Loucy (cell line): ENCODE data around the gene GABRG3.

Experiments used
- H2AFZ ChIP-seq: fragments of 200-600 bp; sonication (generic); 2 replicates; pipeline ENCODE4 v1.6.0; 2016; ENCODE audit warnings: antibody characterized with exemption, mild to moderate bottlenecking, low read length, moderate library complexity
- H3F3A ChIP-seq: fragments of 200-600 bp; 2 replicates; pipeline ENCODE4 v1.6.0; 2016; ENCODE audit warnings: antibody characterized with exemption, low read depth, mild to moderate bottlenecking
- H3K27me3 ChIP-seq: fragments of 200-600 bp; sonication (generic); 2 replicates; pipeline ENCODE4 v1.6.1; 2014; ENCODE audit warnings: low read length, mild to moderate bottlenecking; ENCODE audit not compliant: insufficient read depth, poor library complexity, severe bottlenecking
- H3K36me3 ChIP-seq: fragments of 200-600 bp; sonication (generic); 2 replicates; pipeline ENCODE4 v1.6.1; 2016; ENCODE audit warnings: low read length; ENCODE audit not compliant: insufficient read depth
- H3K4me1 ChIP-seq: fragments of 200-600 bp; sonication (generic); 2 replicates; pipeline ENCODE4 v1.5.1; 2014; ENCODE audit warnings: low read length, mild to moderate bottlenecking; ENCODE audit not compliant: insufficient read depth, poor library complexity, severe bottlenecking
- H3K4me2 ChIP-seq: fragments of 200-600 bp; sonication (generic); 2 replicates; pipeline ENCODE4 v1.6.0; 2014; ENCODE audit warnings: antibody characterized with exemption, low read length, low read depth, mild to moderate bottlenecking; ENCODE audit not compliant: poor library complexity, severe bottlenecking
- H3K4me3 ChIP-seq: fragments of 200-600 bp; sonication (generic); 2 replicates; pipeline ENCODE4 v1.5.1; 2014; ENCODE audit warnings: low read length, mild to moderate bottlenecking, mixed read lengths; ENCODE audit not compliant: poor library complexity, severe bottlenecking
- H3K79me2 ChIP-seq: fragments of 200-600 bp; sonication (generic); 2 replicates; pipeline ENCODE4 v1.6.1; 2014; ENCODE audit warnings: low read length; ENCODE audit not compliant: insufficient read depth
- H3K9ac ChIP-seq: fragments of 200-600 bp; sonication (generic); 2 replicates; pipeline ENCODE4 v1.6.0; 2014; ENCODE audit warnings: mild to moderate bottlenecking, low read depth, low read length, moderate library complexity; ENCODE audit not compliant: poor library complexity, severe bottlenecking
- H3K9me2 ChIP-seq: fragments of 200-600 bp; sonication (generic); replicated peaks from 2 replicates; pipeline ENCODE4 v1.6.1; 2016; ENCODE audit warnings: low read depth, low read length, mixed read lengths
- H3K9me3 ChIP-seq: fragments of 200-600 bp; sonication (generic); 2 replicates; pipeline ENCODE4 v1.6.1; 2014; ENCODE audit warnings: mild to moderate bottlenecking, antibody characterized with exemption, low read length, low read depth; ENCODE audit not compliant: insufficient read depth
- H4K20me1 ChIP-seq: fragments of 200-600 bp; sonication (generic); 2 replicates; pipeline ENCODE4 v1.6.0; 2014; ENCODE audit warnings: antibody characterized with exemption, low read length, mild to moderate bottlenecking; ENCODE audit not compliant: insufficient read depth, poor library complexity, severe bottlenecking
- CTCF ChIP-seq: fragments of 200-600 bp; sonication (generic); conservative IDR thresholded peaks from 2 replicates; pipeline ENCODE4 v1.5.1; 2014; ENCODE audit warnings: mild to moderate bottlenecking, antibody characterized with exemption, low read length
- EZH2phosphoT487 ChIP-seq: fragments of 200-600 bp; IDR thresholded peaks from 2 replicates; pipeline ENCODE4 v1.6.1; 2018; ENCODE audit warnings: antibody characterized with exemption, mild to moderate bottlenecking, moderate library complexity, borderline replicate concordance

GABRG3 gene

DNA sequence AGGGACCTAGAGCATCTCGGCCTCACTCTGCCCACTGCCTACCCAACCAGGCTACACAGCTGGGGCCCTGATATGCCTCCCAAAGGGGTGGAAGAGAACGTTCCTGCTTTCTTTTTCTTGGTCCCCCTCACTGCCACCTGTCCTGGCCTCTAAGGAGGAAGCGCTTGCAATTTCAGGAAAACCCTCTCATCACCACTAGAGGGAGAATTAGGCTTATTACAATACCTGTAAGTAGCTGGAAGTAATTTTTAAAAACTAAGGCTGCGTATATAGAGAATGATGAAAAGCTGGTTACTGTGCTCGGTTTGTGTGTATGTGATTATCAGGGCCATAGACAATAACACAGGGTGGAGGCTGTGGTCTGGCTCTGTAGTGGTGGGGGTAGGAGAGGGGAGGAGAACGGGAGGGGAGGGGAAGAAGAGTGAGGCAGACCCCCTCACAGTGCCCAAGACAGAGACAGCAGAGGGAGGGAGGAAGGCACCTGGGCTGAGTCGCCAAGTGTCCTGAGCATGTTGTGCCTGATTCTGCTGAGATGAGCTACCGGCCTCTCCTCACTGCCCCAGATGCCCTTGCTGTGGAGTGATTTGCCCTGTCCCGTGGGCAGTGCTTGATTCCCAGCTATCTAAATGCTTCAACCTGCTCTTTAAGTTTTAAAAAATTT, 3.3 kb downstream of the GABRG3 start:
- Histone ChIP-seq H3K79me2 (no peaks in the 10 kb centered on the region), H3K9me3 (peaks cover 11% of the 10 kb centered on the region; the same call in 1 of the 2 replicates), H3F3A (no peaks in the 10 kb centered on the region), H3K36me3 (no peaks in the 10 kb centered on the region), H3K4me2 (no peak overlapping the region), H4K20me1 (no peaks in the 10 kb centered on the region), H3K4me1 (no peaks in the 10 kb centered on the region), H3K4me3 (no peak overlapping the region), H2AFZ (no peak overlapping the region), H3K9me2 (no peaks in the 10 kb centered on the region), H3K27me3 (no peaks in the 10 kb centered on the region), H3K9ac (no peak overlapping the region)
- TF ChIP-seq CTCF (0 out of 2 replicates have a peak, but pooled peaks have one; percentile 23), EZH2phosphoT487 (no peak)

GRCh38 chr15:26981492-26981891, 10.5 kb downstream of the GABRG3 start:
- H2AFZ ChIP-seq = no peak overlapping the region
- peaks cover 2% of the 10 kb centered on the region; the same call in 1 of the 2 replicates for H3K9me3 ChIP-seq
- H3K4me1 ChIP-seq = no peaks in the 10 kb centered on the region
- H3K27me3 ChIP-seq = no peaks in the 10 kb centered on the region
- no peaks in the 10 kb centered on the region for H3K9me2 ChIP-seq
- TF ChIP-seq EZH2phosphoT487 = no peak
- TF ChIP-seq CTCF = no peak
- H3F3A ChIP-seq = no peaks in the 10 kb centered on the region
- H3K4me2 ChIP-seq = no peak overlapping the region
- H3K9ac ChIP-seq = no peak overlapping the region
- no peaks in the 10 kb centered on the region for H4K20me1 ChIP-seq
- H3K4me3 ChIP-seq = no peak overlapping the region
- H3K79me2 ChIP-seq = no peaks in the 10 kb centered on the region
- H3K36me3 ChIP-seq = no peaks in the 10 kb centered on the region

- Histone ChIP-seq H3K36me3 (no peaks in the 10 kb centered on the region), H3K4me2 (no peak overlapping the region), H4K20me1 (no peaks in the 10 kb centered on the region), H3K9me2 (no peaks in the 10 kb centered on the region), H3K9me3 (no peaks in the 10 kb centered on the region; the same call in 1 of the 2 replicates), H3K9ac (no peak overlapping the region), H3K79me2 (no peaks in the 10 kb centered on the region), H3K4me3 (no peak overlapping the region), H3K27me3 (no peaks in the 10 kb centered on the region), H3F3A (no peaks in the 10 kb centered on the region), H2AFZ (no peak overlapping the region), H3K4me1 (no peaks in the 10 kb centered on the region)
- TF ChIP-seq CTCF = peak; percentile 34; the same call in 1 of the 2 replicates
- no peak for TF ChIP-seq EZH2phosphoT487
Measured at GRCh38 chr15:26983822-26984221, 12.8 kb downstream of the GABRG3 start.
